PC-3 (cell line): ENCODE measurements around the gene RASGRP3. TPM values are rescaled to one million over a fixed set of nuclear protein-coding genes. Genes with fewer than 3 reads are reported as not detected.

Source experiments
- ATAC-seq: fragments of 200-7000 bp; cut with Tn5 transposase; 2 replicates; pipeline ENCODE4 v1.9.1; 2020; ENCODE audit warnings: mild to moderate bottlenecking, moderate library complexity
- BruUV-seq: library from RNA; stranded (reverse); fragments of 400-500 nt; replicated peaks from 2 replicates; lab custom pipeline; 2021; lab: Mats Ljungman, UMichigan
- CTCF ChIA-PET: fragments of 300-600 bp; sonication (Branson Sonifier 250); formaldehyde crosslinking; loops from one replicate; lab custom pipeline; 2022; ENCODE audit warnings: antibody characterized with exemption; lab: Charles Lee
- POLR2A ChIA-PET: fragments of 300-600 bp; sonication (Branson Sonifier 250); formaldehyde crosslinking; loops from one replicate; lab custom pipeline; 2022; ENCODE audit warnings: antibody characterized with exemption; ENCODE audit not compliant: unreplicated experiment; lab: Charles Lee
- DNase-seq: peaks from one replicate; pipeline ENCODE4 v3.0.0-alpha.2; 2015
- H2AFZ ChIP-seq: fragments of 300-600 bp; sonication (generic); 2 replicates; pipeline ENCODE4 v1.6.0; 2016; ENCODE audit warnings: antibody characterized with exemption, low read length
- H3F3A ChIP-seq: fragments of 300-600 bp; sonication (generic); one replicate; pipeline ENCODE4 v1.6.0; 2017; ENCODE audit warnings: antibody characterized with exemption, low read length, control low read depth, mild to moderate bottlenecking; ENCODE audit not compliant: unreplicated experiment
- H3K27ac ChIP-seq: fragments of 300-600 bp; sonication (generic); 2 replicates; pipeline ENCODE4 v1.5.1; 2016; ENCODE audit warnings: mild to moderate bottlenecking, low read length
- H3K27me3 ChIP-seq: fragments of 300-600 bp; sonication (generic); 2 replicates; pipeline ENCODE4 v1.6.1; 2016; ENCODE audit warnings: low read length, mixed read lengths
- H3K36me3 ChIP-seq: fragments of 300-600 bp; sonication (generic); 2 replicates; pipeline ENCODE4 v1.6.1; 2016; ENCODE audit warnings: low read depth, mixed run types, low read length, mixed read lengths
- H3K4me1 ChIP-seq: fragments of 300-600 bp; sonication (generic); 2 replicates; pipeline ENCODE4 v1.5.1; 2016; ENCODE audit warnings: low read length; ENCODE audit not compliant: insufficient read depth
- H3K4me2 ChIP-seq: fragments of 300-600 bp; sonication (generic); 2 replicates; pipeline ENCODE4 v1.6.0; 2016; ENCODE audit warnings: low read length
- H3K4me3 ChIP-seq: fragments of 300-600 bp; sonication (generic); 2 replicates; pipeline ENCODE4 v1.5.1; 2016; ENCODE audit warnings: mild to moderate bottlenecking, low read length, mixed read lengths
- H3K79me2 ChIP-seq: fragments of 300-600 bp; sonication (generic); 2 replicates; pipeline ENCODE4 v1.6.1; 2017; ENCODE audit warnings: low read length, mixed read lengths
- H3K9ac ChIP-seq: fragments of 300-600 bp; sonication (generic); 2 replicates; pipeline ENCODE4 v1.6.0; 2016; ENCODE audit warnings: mild to moderate bottlenecking, low read length
- H3K9me2 ChIP-seq: fragments of 300-600 bp; sonication (generic); replicated peaks from 2 replicates; pipeline ENCODE4 v1.6.1; 2016; ENCODE audit warnings: mixed run types, low read length, mixed read lengths
- H3K9me3 ChIP-seq: fragments of 300-600 bp; sonication (generic); 2 replicates; pipeline ENCODE4 v1.6.1; 2016; ENCODE audit warnings: low read length, mixed read lengths
- H4K20me1 ChIP-seq: fragments of 300-600 bp; sonication (generic); 2 replicates; pipeline ENCODE4 v1.6.1; 2016; ENCODE audit warnings: low read length, mixed read lengths
- CTCF ChIP-seq: fragments of 300-600 bp; sonication (generic); conservative IDR thresholded peaks from 2 replicates; pipeline ENCODE4 v1.5.1; 2017; ENCODE audit warnings: antibody characterized with exemption, low read depth, mild to moderate bottlenecking, low read length
- EZH2 ChIP-seq: fragments of 300-600 bp; sonication (generic); IDR thresholded peaks from one replicate; pipeline ENCODE4 v1.6.1; 2017; ENCODE audit warnings: antibody characterized with exemption, mild to moderate bottlenecking, low read length; ENCODE audit not compliant: unreplicated experiment
- EZH2phosphoT487 ChIP-seq: fragments of 300-600 bp; sonication (generic); IDR thresholded peaks from 2 replicates; pipeline ENCODE4 v1.6.1; 2018; ENCODE audit warnings: mild to moderate bottlenecking, antibody characterized with exemption, low read length, borderline replicate concordance
- intact Hi-C: fragments of 100-400 bp; cut with micrococcal nuclease; formaldehyde crosslinking; loops from 2 replicates; pipeline ENCODE4 v1.9.0; 2023
- total RNA-seq: library from RNA; depleted of rRNA; stranded (reverse); fragments of >200 nt; gene quantifications from 2 replicates; pipeline ENCODE4 v1.2.3, GENCODE V29; 2014

The RASGRP3 gene
- total RNA-seq, 1 experiment from 2014 or later, result 0.15 TPM

- no peak for DNase-seq
- Histone ChIP-seq H3K9ac (no peak overlapping the region), H3K4me3 (no peak overlapping the region), H3K4me2 (no peak overlapping the region), H3K9me3 (no peaks in the 10 kb centered on the region), H3K27ac (no peak overlapping the region), H3K27me3 (no peaks in the 10 kb centered on the region), H3K9me2 (no peaks in the 10 kb centered on the region), H4K20me1 (no peaks in the 10 kb centered on the region), H2AFZ (no peak overlapping the region), H3K36me3 (peaks cover 52% of the 10 kb centered on the region), H3K4me1 (no peaks in the 10 kb centered on the region), H3K79me2 (no peaks in the 10 kb centered on the region), H3F3A (no peaks in the 10 kb centered on the region)
- POLR2A ChIA-PET, result no interaction called here
- intact Hi-C loops, result no loop called here
- CTCF ChIA-PET, result no interaction called here
- no peak for TF ChIP-seq CTCF
- no peak for TF ChIP-seq EZH2
- TF ChIP-seq EZH2phosphoT487, result no peak
- BruUV-seq, result no TSS peak
- ATAC-seq, result no peak
Measured at GRCh38 chr2:33588232-33588631, 111.8 kb downstream of the RASGRP3 start.

- POLR2A ChIA-PET, result no interaction called here
- CTCF ChIA-PET, result interaction anchor here (0.6 kb wide), 1 partner anchor 84 kb away, joined by 4 read pairs; no protein-coding TSS in a partner anchor
Measured at GRCh38 chr2:33589444-33589843, 113.0 kb downstream of the RASGRP3 start.

More at GRCh38 chr2:33589444-33589843, 113.0 kb downstream of the RASGRP3 start:
- no peak overlapping the region for H3K9ac ChIP-seq
- H3K79me2 ChIP-seq, result peaks cover 10% of the 10 kb centered on the region; the same call in 1 of the 2 replicates
- BruUV-seq, result no TSS peak
- no peaks in the 10 kb centered on the region for H4K20me1 ChIP-seq
- ATAC-seq (no peak), DNase-seq (no peak)
- no peaks in the 10 kb centered on the region for H3K9me3 ChIP-seq
- TF ChIP-seq EZH2phosphoT487, result no peak
- TF ChIP-seq EZH2, result no peak
- no peak for TF ChIP-seq CTCF
- H3K36me3 ChIP-seq, result peaks cover 57% of the 10 kb centered on the region
- H3K4me2 ChIP-seq, result no peak overlapping the region
- no peak overlapping the region for H3K4me3 ChIP-seq
- no peak overlapping the region for H2AFZ ChIP-seq
- no peaks in the 10 kb centered on the region for H3K9me2 ChIP-seq
- no peaks in the 10 kb centered on the region for H3K27me3 ChIP-seq
- H3K4me1 ChIP-seq, result no peaks in the 10 kb centered on the region
- H3F3A ChIP-seq, result no peaks in the 10 kb centered on the region
- H3K27ac ChIP-seq, result no peak overlapping the region
- intact Hi-C loops, result no loop called here
